Measurements from ENCODE around the gene KRT10.

- TF ChIP-seq, protein P1, sequence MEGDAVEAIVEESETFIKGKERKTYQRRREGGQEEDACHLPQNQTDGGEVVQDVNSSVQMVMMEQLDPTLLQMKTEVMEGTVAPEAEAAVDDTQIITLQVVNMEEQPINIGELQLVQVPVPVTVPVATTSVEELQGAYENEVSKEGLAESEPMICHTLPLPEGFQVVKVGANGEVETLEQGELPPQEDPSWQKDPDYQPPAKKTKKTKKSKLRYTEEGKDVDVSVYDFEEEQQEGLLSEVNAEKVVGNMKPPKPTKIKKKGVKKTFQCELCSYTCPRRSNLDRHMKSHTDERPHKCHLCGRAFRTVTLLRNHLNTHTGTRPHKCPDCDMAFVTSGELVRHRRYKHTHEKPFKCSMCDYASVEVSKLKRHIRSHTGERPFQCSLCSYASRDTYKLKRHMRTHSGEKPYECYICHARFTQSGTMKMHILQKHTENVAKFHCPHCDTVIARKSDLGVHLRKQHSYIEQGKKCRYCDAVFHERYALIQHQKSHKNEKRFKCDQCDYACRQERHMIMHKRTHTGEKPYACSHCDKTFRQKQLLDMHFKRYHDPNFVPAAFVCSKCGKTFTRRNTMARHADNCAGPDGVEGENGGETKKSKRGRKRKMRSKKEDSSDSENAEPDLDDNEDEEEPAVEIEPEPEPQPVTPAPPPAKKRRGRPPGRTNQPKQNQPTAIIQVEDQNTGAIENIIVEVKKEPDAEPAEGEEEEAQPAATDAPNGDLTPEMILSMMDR (tag by site-specific recombination; IDR thresholded peaks at IDR 0.05): no peak
- TF ChIP-seq ZNF121 (tag by site-specific recombination; IDR thresholded peaks at IDR 0.05) (no peak), ZNF24 (tag by site-specific recombination; IDR thresholded peaks at IDR 0.05) (no peak), TSHZ1 (tag by site-specific recombination; IDR thresholded peaks at IDR 0.05; ENCODE audit: borderline replicate concordance) (no peak), ZNF146 (tag by site-specific recombination; IDR thresholded peaks at IDR 0.05) (no peak), ZNF76 (tag by site-specific recombination; IDR thresholded peaks at IDR 0.05; ENCODE audit: borderline replicate concordance, low read depth) (no peak), ZNF48 (tag by site-specific recombination; IDR thresholded peaks at IDR 0.05) (no peak), ZNF274 (IDR thresholded peaks at IDR 0.05; ENCODE audit: low read length) (no peak), ZNF274 (tag by site-specific recombination; IDR thresholded peaks at IDR 0.05; ENCODE audit: borderline replicate concordance) (no peak), KLF8 (tag by site-specific recombination; IDR thresholded peaks at IDR 0.05) (no peak), ZNF132 (tag by site-specific recombination; IDR thresholded peaks at IDR 0.05; ENCODE audit: borderline replicate concordance) (no peak), PATZ1 (tag by site-specific recombination; IDR thresholded peaks at IDR 0.05) (no peak), GLI4 (tag by site-specific recombination; IDR thresholded peaks at IDR 0.05) (no peak), ZNF140 (tag by site-specific recombination; IDR thresholded peaks at IDR 0.05) (no peak)
- TF ChIP-seq, protein P2, sequence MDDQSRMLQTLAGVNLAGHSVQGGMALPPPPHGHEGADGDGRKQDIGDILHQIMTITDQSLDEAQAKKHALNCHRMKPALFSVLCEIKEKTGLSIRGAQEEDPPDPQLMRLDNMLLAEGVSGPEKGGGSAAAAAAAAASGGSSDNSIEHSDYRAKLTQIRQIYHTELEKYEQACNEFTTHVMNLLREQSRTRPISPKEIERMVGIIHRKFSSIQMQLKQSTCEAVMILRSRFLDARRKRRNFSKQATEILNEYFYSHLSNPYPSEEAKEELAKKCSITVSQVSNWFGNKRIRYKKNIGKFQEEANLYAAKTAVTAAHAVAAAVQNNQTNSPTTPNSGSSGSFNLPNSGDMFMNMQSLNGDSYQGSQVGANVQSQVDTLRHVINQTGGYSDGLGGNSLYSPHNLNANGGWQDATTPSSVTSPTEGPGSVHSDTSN (CRISPR knock-in tag; IDR thresholded peaks at IDR 0.05): no peak
These were observed 42.4 kb upstream of the KRT10 start for GRCh38 chr17:40864661-40865390.

Measured in HEK293 (cell line).